Measurements from ENCODE around the gene PLAGL1. TPM values are rescaled to one million over a fixed set of nuclear protein-coding genes. Genes with fewer than 3 reads are reported as not detected.

Gene PLAGL1
- total and polyA plus RNA-seq, 4 donors = 1.3 to 6.3 (median 2.0) TPM

- TF ChIP-seq CTCF (IDR thresholded peaks at IDR 0.05; ENCODE audit: low read depth, low read length, missing input control) = no peak
- no peak for TF ChIP-seq JUND (IDR thresholded peaks at IDR 0.05)
- TF ChIP-seq RXRA (IDR thresholded peaks at IDR 0.05) = no peak
- TF ChIP-seq HNF4G (IDR thresholded peaks at IDR 0.05) = no peak
- no peak for TF ChIP-seq NR2F2 (IDR thresholded peaks at IDR 0.05)
These were observed 36.4 kb downstream of the PLAGL1 start (continued) for GRCh38 chr6:143971482-143972205.

GRCh38 chr6:143970456-143971218 is 37.4 kb downstream of the PLAGL1 start:
- no peak for TF ChIP-seq FOXA1 (IDR thresholded peaks at IDR 0.05)
- TF ChIP-seq RAD21 (IDR thresholded peaks at IDR 0.05) = no peak
- TF ChIP-seq CTCF (IDR thresholded peaks at IDR 0.05; ENCODE audit: low read depth, low read length, missing input control) = no peak
- TF ChIP-seq ZBTB33 (IDR thresholded peaks at IDR 0.05) = no peak
- TF ChIP-seq NR2F2 (IDR thresholded peaks at IDR 0.05) = no peak
- TF ChIP-seq TAF1 (conservative IDR thresholded peaks at IDR 0.05) = no peak
- TF ChIP-seq MAX (IDR thresholded peaks at IDR 0.05) = no peak
- no peak for TF ChIP-seq SP1 (IDR thresholded peaks at IDR 0.05)
- no peak for TF ChIP-seq GABPA (IDR thresholded peaks at IDR 0.05 in 1 of 2, conservative IDR thresholded peaks at IDR 0.05 in 1 of 2)
- no peak for TF ChIP-seq FOXA2 (IDR thresholded peaks at IDR 0.05)
- TF ChIP-seq RXRA (IDR thresholded peaks at IDR 0.05) = no peak
- TF ChIP-seq ATF3 (IDR thresholded peaks at IDR 0.05) = no peak
- TF ChIP-seq HNF4G (IDR thresholded peaks at IDR 0.05) = no peak
- no peak for TF ChIP-seq YY1 (IDR thresholded peaks at IDR 0.05)
- TF ChIP-seq JUND (IDR thresholded peaks at IDR 0.05) = no peak
- TF ChIP-seq REST (IDR thresholded peaks at IDR 0.05) = no peak
- TF ChIP-seq EGR1 (IDR thresholded peaks at IDR 0.05; ENCODE audit: low read depth in 2 of 2) = no peak
- TF ChIP-seq HNF4A (conservative IDR thresholded peaks at IDR 0.05) = no peak
- Histone ChIP-seq H3K9ac (ENCODE audit: low read depth in 1 of 2, low read length in 2 of 2) (no peak overlapping the region), H3K27me3 (ENCODE audit: control insufficient read depth in 4 of 4, insufficient read depth in 4 of 4, low read length in 3 of 4) (peaks cover 0 to 1% (median 0%) of the 10 kb centered on the region in 4 donors), H3K4me3 (ENCODE audit: low read depth in 1 of 3, low read length in 3 of 3) (no peak overlapping the region), H3K36me3 (ENCODE audit: control insufficient read depth in 4 of 4, insufficient read depth in 3 of 4, low read depth in 1 of 4, low read length in 3 of 4) (no peaks in the 10 kb centered on the region), H3K4me1 (ENCODE audit: control insufficient read depth in 4 of 4, insufficient read depth in 4 of 4, low read length in 3 of 4) (no peaks in the 10 kb centered on the region), H3K27ac (ENCODE audit: low read depth in 1 of 2, low read length in 2 of 2) (no peak overlapping the region), H3K9me3 (ENCODE audit: control insufficient read depth in 4 of 4, low read length in 3 of 4) (no peaks in the 10 kb centered on the region)
- no peak for DNase-seq (ENCODE audit: low spot score)
- 65% methylated on average over 6 of the region's 6 CpGs for WGBS
